Ecto neural progenitor cell (in vitro differentiated cells): ENCODE results near the gene GREM2.

Experiments
- DNase-seq: peaks from one replicate; pipeline ENCODE4 v3.0.0-alpha.2; 2018; ENCODE audit warnings: low spot score

The GREM2 gene

DNA sequence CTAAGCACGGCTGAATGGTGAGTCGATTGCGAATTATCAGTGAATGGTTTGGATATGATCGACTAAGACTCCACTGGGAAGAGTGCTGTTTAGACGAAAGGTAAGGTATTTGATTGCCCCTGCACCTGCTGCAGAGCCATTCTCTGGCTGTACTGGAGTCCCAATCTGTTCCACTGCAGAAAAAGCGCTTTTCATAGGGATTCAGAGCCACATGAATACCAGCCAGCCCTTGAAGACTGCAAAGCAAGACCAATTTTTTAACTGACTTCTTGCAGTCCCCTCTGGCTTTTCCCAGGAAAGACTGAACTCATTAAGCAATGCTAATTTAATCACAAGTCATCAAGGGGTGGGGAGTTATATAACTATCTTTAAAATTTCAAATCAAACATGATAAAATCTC, 1.3 kb downstream of the GREM2 start:
- DNase-seq, result no peak

DNA sequence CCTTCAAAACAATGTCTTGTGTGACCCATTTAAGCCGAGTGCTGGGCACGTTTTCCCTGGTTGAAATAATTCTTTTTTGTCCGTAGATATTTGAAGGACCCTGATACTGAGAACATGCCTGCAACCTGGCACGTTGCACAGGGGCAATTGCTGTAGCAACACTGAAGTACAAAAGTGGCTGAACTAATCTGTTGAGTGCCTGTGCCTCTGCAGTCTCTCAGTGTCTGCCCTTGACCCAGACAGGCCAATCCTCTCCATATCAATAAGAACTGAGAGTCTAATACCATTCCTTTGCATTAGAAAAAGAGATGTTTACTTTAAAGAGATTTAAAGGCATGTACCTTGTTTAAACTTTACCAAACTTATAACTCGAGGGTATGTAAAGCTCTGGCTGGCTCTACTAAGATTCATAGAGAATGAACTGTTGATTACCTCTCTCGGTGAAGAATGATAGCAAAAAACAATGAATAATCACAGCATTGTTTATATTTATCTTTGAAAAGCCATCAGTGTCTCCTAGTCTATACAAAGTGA, 2.4 kb downstream of the GREM2 start:
- no peak for DNase-seq

DNA sequence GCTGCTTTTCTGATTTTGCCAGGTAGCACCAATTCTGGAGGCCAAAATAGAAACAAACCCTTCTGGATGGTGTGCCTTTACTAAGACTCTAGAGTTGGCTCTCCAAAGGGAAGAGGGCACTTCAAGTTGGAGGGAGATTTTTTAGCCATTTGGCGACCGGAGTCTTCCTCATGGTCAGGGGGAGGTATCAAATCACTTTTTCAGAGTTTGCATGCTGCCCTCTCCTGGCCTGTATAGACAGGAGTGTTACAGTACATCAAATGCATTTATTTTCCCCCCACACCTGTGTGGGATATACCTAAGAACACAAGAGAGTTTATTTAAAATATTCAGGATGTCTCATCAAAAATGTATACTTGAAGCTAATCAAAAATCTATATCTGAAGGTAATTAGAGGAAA, 3.2 kb downstream of the GREM2 start:
- DNase-seq, result no peak

DNA sequence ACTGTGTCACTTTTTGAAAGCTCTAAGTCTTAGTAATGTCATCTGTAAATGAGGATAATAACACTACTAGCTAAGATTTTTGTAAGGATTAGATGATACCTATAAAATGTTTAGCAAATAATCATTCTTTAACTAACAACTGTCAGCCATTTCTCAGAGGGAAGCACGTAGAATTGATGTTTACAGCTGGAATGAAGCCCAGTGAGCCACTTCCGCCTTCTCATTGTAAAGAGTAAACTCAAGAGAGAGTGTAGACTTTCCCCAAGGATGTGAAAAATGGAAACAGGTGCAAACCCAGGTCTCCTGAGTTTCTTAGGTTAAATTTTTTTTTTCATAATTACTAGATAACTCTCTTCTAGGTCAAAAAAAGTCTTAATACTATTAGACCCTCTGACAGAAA, 4.9 kb downstream of the GREM2 start:
- DNase-seq, result no peak

DNA sequence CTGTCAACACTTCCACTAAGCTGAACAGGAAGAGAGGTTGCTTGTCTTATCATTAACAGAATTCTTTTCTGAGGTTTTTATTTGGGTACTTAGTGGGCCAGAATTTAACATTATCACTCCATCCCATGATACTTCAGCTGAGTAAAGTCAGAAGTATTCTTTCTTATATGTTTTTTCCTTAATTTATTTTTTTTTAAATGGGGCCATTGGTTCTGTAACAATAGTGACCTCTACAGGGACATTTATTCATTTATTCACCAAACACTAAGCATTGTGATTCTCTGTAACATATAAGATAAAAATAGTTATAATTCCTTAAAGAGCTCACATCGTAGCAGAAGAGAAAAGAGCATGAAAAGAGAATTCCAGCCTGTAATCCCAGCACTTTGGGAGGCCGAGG, 9.8 kb downstream of the GREM2 start:
- DNase-seq, result no peak

DNA sequence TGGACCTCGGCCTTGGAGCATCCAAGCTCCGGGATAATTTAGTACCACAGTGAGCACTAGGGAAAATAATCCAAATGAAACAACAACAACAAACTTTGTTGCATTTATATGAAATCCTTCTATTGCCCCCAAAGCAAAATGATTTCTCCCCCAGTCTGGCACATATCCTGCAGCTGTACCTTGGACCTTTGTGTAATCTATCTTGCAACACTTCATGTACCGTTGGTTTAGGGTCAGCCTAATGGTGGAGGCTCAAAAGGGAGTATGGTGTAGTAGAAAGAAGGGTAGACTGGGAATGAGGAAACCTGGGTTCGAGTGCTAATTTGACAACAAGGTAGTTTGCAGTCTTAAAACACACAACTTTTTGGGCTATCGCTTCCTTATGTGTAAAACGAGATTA, 12.1 kb downstream of the GREM2 start:
- no peak for DNase-seq

- DNase-seq, result no peak
These were observed 12.7 kb downstream of the GREM2 start for GRCh38 chr1:240599299-240599698.

GRCh38 chr1:240598216-240599001, 13.5 kb downstream of the GREM2 start:
- DNase-seq, result no peak

DNA sequence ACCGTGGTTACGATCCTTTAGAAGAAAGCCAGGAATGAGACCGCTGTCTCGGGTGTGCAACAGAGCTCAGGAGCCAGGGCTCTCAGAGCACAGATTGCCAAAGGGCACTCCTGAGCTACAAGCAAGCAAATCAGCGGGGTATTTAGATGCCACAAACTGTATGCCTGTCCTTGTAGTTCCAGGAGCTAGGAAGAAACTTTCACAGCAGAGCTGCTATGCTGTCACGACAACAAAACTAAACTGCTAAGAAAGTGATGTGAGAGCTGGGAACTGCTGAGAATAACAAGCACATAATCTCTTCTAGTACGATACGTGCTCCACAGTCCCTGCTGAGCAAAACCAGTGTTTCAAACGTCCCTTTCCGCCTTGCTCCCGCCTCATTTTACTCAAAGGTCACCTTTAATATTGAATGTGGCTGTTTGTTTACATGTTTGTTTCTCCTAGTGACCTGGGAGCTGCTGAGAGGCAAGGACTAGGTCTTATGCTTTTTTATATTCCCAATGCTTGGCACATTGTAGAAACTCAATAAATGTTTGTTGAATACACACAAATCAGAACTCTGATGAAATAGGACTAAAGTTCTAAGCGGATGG, 14.7 kb downstream of the GREM2 start:
- peak; percentile 49 for DNase-seq

DNA sequence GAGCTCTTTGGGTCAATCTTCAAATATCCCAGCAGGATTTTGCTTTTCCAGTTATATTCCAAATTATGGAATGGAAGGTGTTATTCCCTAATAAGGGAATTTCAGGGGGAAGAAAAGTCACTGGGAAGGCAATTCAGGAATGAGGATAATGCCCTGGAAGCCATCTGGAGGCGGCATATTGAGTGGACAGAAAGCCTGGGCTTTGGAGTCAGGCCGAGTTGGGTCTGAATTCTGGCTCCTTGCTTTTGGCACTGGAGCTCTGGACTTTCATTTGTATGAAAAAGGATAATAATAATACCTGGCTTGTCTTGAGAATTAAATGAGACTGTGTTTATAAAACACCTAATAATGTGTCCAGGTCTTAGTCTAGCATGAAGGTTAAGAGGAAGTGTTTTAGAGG, 16.5 kb downstream of the GREM2 start:
- no peak for DNase-seq

- no peak for DNase-seq
These were observed 20.4 kb downstream of the GREM2 start for GRCh38 chr1:240591564-240591963.

- DNase-seq, result no peak
These were observed 20.9 kb downstream of the GREM2 start for GRCh38 chr1:240591078-240591477.

GRCh38 chr1:240589585-240590110, 22.3 kb downstream of the GREM2 start:
- no peak for DNase-seq

DNA sequence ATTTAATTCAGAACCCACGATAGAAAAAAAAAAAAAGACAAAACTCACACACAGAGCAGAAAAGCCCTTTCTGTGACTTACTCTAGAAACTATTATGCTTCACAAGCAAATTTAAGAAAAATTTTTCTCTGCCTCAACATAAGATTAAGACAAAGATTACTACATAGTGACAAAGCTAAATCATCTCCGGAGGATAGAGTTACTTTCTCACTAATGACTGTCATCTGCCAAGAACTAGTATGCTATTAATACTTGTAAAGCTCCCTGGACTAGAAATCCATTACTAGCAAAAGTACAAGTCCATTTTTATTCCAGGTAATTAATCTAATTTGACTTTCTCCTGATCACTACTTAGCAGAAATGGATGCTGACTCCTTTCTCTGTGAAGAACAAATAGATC, 25.9 kb downstream of the GREM2 start:
- DNase-seq, result no peak

DNA sequence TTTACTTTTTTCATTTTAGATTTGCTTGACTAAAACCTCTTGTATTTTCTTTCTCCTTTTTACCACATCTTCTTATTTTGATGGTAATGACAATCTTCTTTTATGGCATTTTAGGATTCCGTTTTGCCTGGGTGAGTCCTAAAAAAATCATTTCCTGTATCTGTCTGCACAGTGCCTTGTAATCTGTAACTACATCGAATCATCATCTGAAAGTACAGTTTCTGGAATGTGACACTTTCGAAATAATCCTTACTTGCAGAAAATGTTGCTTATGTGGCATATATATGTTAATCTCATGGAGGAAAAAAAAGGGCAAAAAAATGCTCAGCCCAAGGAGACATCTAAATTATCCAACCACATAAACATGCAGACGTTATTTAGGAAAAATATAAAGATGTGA, 29.0 kb downstream of the GREM2 start:
- DNase-seq, result no peak

DNA sequence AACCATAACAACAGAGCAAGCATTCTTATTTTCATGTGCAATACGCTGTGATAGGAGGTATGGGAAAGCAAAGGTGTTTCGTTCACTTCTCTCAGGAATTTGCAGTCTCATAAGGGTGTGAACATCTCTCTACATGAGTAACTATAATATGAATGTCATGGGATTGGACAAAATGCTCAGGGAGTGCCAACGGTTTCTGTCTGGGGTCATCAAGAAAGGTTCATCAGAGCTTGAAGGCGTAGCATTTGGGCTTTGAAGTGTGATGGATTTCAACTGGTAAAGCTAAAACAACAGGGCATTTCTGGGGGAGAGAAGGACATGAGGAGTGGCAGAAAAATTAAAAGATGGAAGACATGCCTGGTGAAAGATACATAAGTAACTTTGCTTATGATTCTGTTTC, 32.4 kb downstream of the GREM2 start:
- DNase-seq, result no peak

DNA sequence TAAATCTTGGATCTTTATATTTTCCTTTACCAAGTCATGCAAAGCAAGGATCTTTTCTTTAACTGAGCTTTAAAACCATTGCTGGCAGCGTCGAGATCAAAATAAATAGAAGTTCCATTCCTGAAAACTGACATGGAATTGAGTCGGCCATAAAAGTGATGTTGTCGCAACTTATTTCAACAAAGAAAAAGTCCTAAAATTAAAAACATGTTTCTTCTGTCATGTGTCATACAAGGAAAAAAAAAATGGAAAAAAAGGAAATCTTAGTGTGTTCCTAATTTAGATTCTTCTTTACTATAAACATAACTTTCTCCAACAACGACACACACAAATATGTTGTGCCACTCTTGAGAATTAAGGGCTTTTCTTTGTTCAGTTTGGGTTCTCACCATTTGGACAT, 34.9 kb downstream of the GREM2 start:
- no peak for DNase-seq

GRCh38 chr1:240575981-240576662, 35.8 kb downstream of the GREM2 start:
- DNase-seq, result no peak

DNA sequence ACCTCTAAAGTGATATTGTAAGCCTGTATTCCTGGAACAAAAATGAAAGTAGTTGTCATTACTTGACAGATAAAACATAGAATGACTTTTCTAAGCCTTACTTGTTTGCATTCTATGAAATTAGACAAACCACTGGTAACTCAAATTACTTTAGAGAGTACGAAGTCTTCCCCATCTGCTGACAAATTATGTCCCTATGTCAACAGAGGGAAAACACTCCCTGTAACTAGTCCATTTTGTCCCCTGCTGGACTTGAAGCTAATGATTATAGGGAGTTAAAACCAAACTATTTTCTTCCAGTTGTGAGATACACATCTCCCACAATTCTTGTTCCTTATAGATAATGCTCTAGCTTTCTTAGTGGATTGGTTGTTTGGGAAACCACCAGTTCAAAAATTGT, 39.6 kb downstream of the GREM2 start:
- no peak for DNase-seq

GRCh38 chr1:240571782-240572181, 40.2 kb downstream of the GREM2 start:
- DNase-seq, result no peak

DNA sequence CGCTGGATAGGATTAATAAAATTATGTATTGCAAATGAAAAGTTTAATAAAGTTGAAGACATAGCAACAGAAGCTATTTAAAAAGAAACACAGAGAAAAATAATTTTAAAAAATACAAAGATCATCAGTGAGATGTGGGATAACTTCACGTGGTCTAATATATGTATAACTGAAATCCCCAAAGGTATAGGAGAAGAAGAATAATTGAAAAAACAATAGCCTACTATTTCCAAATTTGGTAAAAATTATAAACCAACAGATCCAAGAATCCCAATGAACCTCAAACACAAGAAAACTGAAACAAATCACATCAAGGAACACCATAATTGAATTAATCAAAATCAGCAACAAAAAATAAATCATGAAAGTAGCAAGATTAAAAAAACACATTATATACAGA, 44.9 kb downstream of the GREM2 start:
- no peak for DNase-seq

GRCh38 chr1:240562779-240563178, 49.2 kb downstream of the GREM2 start:
- no peak for DNase-seq

DNA sequence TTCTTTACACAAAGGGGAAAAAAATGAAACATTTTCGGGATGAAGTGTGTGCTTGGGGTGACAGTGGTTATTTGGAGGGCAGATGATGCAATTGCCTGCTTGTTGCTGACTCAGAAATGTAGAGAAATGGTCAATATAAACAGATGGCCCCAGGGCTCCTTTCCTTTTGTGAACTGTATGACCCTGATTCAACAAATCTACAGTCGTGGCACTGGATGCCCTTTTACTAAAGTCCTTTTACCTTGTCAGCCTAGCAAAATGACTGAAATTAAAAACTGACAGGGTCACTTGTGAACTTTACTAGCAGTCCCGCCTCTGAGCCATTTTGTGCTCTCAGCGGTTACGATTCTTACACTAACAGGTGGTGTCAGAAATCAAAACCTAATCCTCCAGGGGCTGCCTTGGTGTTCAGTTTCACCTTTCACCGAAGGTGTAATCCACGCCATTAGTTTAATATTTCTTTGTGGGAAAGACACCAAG, 49.8 kb downstream of the GREM2 start:
- no peak for DNase-seq
